A673 (cell line): Measurements from ENCODE around the gene FBLIM1. TPM values are rescaled to one million over a fixed set of nuclear protein-coding genes. Genes with fewer than 3 reads are reported as not detected.
A peak's percentile ranks its signal among the peaks of the same experiment; 100 is the strongest.

Experiments used
- BruUV-seq: library from RNA; stranded (reverse); fragments of 400-500 nt; replicated peaks from 2 replicates; lab custom pipeline; 2021; lab: Mats Ljungman, UMichigan
- CTCF ChIA-PET: fragments of 300-600 bp; sonication (Branson Sonifier 250); formaldehyde crosslinking; loops from one replicate; lab custom pipeline; 2022; ENCODE audit warnings: antibody characterized with exemption; lab: Charles Lee
- POLR2A ChIA-PET: fragments of 300-600 bp; sonication (Branson Sonifier 250); formaldehyde crosslinking; loops from one replicate; lab custom pipeline; 2022; ENCODE audit warnings: antibody characterized with exemption; ENCODE audit not compliant: low non-redundant PET; lab: Charles Lee
- DNase-seq: peaks from one replicate; pipeline ENCODE4 v3.0.0-alpha.2; 2015; ENCODE audit warnings: low spot score
- H3K27ac ChIP-seq: fragments of 200-600 bp; sonication (generic); 2 replicates; pipeline ENCODE4 v1.5.1; 2016; ENCODE audit warnings: mixed run types, low read depth, mild to moderate bottlenecking, mixed read lengths, antibody characterized with exemption, low read length; ENCODE audit not compliant: poor library complexity, severe bottlenecking
- H3K27me3 ChIP-seq: fragments of 200-600 bp; sonication (generic); replicated peaks from 2 replicates; pipeline ENCODE4 v1.6.1; 2017; ENCODE audit warnings: mixed run types, low read depth, mild to moderate bottlenecking, mixed read lengths, antibody characterized with exemption, low read length; ENCODE audit not compliant: insufficient read depth, poor library complexity
- H3K36me3 ChIP-seq: fragments of 200-600 bp; sonication (generic); 2 replicates; pipeline ENCODE4 v1.6.1; 2016; ENCODE audit warnings: mixed run types, mild to moderate bottlenecking, mixed read lengths, antibody characterized with exemption, low read length; ENCODE audit not compliant: insufficient read depth, poor library complexity, severe bottlenecking
- H3K4me1 ChIP-seq: fragments of 200-600 bp; sonication (generic); 2 replicates; pipeline ENCODE4 v1.6.1; 2017; ENCODE audit warnings: mixed run types, mild to moderate bottlenecking, mixed read lengths, antibody characterized with exemption, low read length; ENCODE audit not compliant: insufficient read depth, poor library complexity, severe bottlenecking
- H3K4me3 ChIP-seq: fragments of 200-600 bp; sonication (generic); 2 replicates; pipeline ENCODE4 v1.5.1; 2016; ENCODE audit warnings: low read depth, mixed run types, mild to moderate bottlenecking, mixed read lengths, low read length; ENCODE audit not compliant: poor library complexity, severe bottlenecking
- H3K9me3 ChIP-seq: fragments of 200-600 bp; sonication (generic); 2 replicates; pipeline ENCODE4 v1.6.1; 2016; ENCODE audit warnings: mixed run types, low read depth, mild to moderate bottlenecking, mixed read lengths, antibody characterized with exemption, low read length; ENCODE audit not compliant: poor library complexity, severe bottlenecking
- CTCF ChIP-seq: fragments of 300-800, 200-600 bp; sonication (generic); conservative IDR thresholded peaks from 2 replicates; pipeline ENCODE4 v1.5.1; 2017; ENCODE audit warnings: low read depth, mild to moderate bottlenecking, antibody characterized with exemption, low read length, moderate library complexity, mixed read lengths
- EZH2 ChIP-seq: fragments of 200-600 bp; sonication (generic); IDR thresholded peaks from 2 replicates; pipeline ENCODE4 v1.6.1; 2017; ENCODE audit warnings: borderline replicate concordance, low read depth, mild to moderate bottlenecking, mixed read lengths, antibody characterized with exemption, low read length; ENCODE audit not compliant: poor library complexity, severe bottlenecking
- intact Hi-C: fragments of 100-400 bp; cut with micrococcal nuclease; formaldehyde crosslinking; loops from one replicate; pipeline ENCODE4 v1.10.0; 2022; ENCODE audit not compliant: unreplicated experiment
- total RNA-seq: library from RNA; stranded (reverse); gene quantifications from 2 replicates; pipeline ENCODE4 v1.2.3, GENCODE V29; 2021

FBLIM1 gene
- total RNA-seq, 1 experiment from 2014 or later = 39.3 TPM

DNA sequence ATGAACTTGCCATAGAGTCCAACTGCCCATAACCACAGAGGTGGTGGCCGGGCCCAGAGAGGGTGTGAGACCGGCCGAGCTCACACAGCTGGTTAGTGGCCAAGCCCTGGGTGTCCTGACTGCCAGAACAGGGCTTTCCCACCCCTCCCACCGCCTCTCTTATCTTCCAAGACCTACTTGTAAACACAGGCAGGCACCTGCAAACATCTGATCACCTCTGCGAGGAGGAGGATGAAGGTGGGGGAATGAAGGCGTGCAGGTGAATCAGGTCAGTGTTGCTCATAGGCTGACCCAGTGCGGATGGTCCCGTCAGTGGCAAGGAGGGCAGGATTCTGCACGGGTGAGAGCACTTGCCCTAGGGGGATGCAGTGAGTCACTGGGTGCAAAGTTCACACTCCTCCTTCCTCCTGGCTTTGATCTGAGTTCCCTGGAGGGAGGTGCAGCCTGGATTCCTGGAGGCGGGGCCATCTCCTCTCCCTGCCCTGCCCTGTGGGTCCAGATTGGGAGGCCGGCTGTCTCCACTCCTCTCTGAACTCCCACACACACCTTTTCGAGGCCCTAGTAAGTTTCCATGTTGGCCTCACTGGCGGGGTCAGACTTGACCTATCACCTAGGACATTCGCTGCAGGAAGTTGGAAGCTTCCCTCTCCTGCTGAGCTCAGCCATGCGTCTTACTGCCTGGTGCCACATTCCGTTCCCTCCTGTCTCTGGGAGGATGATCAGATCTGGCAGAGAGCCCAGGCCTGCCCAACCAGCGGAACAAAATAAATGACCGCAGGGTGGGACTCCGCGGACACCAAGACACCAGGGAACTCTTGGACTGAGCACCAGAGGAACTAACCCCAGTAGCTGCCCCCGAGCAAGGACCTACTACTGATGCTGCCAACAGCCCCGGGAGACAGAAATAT, 41.6 kb downstream of the FBLIM1 start:
- BruUV-seq = no TSS peak
- ChIA-PET CTCF (no interaction called here), POLR2A (no interaction called here)
- Histone ChIP-seq H3K27me3 (no peaks in the 10 kb centered on the region), H3K36me3 (no peaks in the 10 kb centered on the region), H3K9me3 (no peaks in the 10 kb centered on the region), H3K4me1 (peaks cover 7% of the 10 kb centered on the region), H3K4me3 (no peak overlapping the region), H3K27ac (no peak overlapping the region)
- no peak for DNase-seq
- TF ChIP-seq CTCF (no peak), EZH2 (no peak)
- intact Hi-C loops = loop anchor here (5.0 kb wide), 2 partner anchors 147 to 257 kb away; no protein-coding TSS in a partner anchor

DNA sequence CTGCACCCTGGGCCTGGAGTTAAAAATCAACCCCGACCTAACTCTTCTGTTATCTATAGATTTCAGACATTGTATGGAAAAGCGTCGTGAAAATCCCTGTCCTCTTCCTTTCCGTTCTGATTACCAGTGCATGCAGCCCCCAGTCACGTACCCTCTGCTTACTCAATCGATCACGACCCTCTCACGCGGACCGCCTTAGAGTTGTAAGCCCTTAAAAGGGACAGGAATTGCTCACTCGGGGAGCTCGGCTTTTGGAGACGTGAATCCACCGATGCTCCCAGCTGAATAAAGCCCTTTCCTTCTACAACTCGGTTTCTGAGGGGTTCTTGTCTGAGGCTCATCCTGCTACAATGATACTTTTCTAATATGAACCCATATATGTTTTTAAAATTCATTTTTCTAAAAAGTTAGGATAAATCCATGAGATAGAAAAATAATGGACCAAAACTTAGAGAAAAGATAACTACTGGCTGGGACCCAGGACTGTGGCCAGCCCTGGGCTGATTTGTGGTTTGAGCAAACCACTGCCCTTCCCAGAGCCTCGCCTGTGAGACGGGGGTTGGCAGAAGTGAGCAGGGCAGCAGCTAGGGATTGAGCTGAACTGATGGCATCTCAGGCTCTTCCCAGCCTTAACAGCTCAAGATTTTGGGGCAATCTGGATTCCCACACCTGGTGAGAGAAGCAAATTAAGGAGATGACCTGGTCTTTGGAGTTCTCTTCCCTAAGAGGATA, 43.8 kb downstream of the FBLIM1 start:
- POLR2A ChIA-PET = no interaction called here
- no peak overlapping the region for H3K27ac ChIP-seq
- CTCF ChIA-PET = interaction anchor here (0.6 to 1.3 kb wide), 3 partner anchors 32 to 561 kb away, joined by 4 to 5 read pairs (median 4); no protein-coding TSS in a partner anchor
- H3K4me3 ChIP-seq = no peak overlapping the region
- DNase-seq = no peak
- intact Hi-C loops = loop anchor here (5.0 kb wide), 2 partner anchors 145 to 255 kb away; no protein-coding TSS in a partner anchor
- no peaks in the 10 kb centered on the region for H3K27me3 ChIP-seq
- H3K36me3 ChIP-seq = no peaks in the 10 kb centered on the region
- TF ChIP-seq CTCF (no peak), EZH2 (no peak)
- no peaks in the 10 kb centered on the region for H3K9me3 ChIP-seq
- H3K4me1 ChIP-seq = peaks cover 7% of the 10 kb centered on the region
- BruUV-seq = no TSS peak

- no peak overlapping the region for H3K27ac ChIP-seq
- ChIA-PET POLR2A (no interaction called here), CTCF (interaction anchor here (1.2 kb wide), 1 partner anchor 151 kb away, joined by 4 read pairs; no protein-coding TSS in a partner anchor)
- BruUV-seq = no TSS peak
- peaks cover 7% of the 10 kb centered on the region for H3K4me1 ChIP-seq
- TF ChIP-seq EZH2 (no peak), CTCF (peak; percentile 61)
- no peaks in the 10 kb centered on the region for H3K36me3 ChIP-seq
- intact Hi-C loops = loop anchor here (5.0 kb wide), 2 partner anchors 144 to 254 kb away; no protein-coding TSS in a partner anchor
- H3K9me3 ChIP-seq = no peaks in the 10 kb centered on the region
- H3K27me3 ChIP-seq = no peaks in the 10 kb centered on the region
- DNase-seq = peak; percentile 57
- no peak overlapping the region for H3K4me3 ChIP-seq
Measured at GRCh38 chr1:15803380-15803779, 44.8 kb downstream of the FBLIM1 start.
